DMS114 treated with DMSO at 0.1 percent for 48 hours (cell line): ENCODE measurements around the gene SRD5A1.

Experiments used
- DNase-seq: peaks from one replicate; lab custom pipeline; 2025; ENCODE audit not compliant: unreplicated experiment; lab: John Stamatoyannopoulos, UW

The SRD5A1 gene

GRCh38 chr5:6681682-6682081 is 48.4 kb downstream of the SRD5A1 start:
- no peak for DNase-seq

DNA sequence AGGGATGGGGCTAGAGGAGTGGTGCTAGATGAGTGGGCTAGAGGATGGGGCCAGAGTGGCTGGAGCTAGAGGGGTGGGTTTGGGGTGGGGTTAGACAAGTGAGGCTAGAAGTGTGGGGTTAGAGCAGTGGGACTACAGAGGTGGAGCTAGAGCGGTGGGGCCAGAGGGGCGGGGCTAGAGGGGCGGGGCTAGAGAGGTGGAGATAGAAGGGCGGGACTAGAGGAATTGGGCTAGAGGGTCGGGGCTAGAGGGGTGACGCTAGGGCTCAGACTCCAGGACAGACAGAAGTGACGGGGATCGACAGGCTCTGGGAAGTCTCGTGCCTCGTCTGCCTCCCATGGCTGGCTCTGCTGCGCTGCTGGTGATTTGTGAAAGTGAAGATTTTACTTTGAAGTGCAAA is 49.0 kb downstream of the SRD5A1 start:
- DNase-seq = no peak

DNA sequence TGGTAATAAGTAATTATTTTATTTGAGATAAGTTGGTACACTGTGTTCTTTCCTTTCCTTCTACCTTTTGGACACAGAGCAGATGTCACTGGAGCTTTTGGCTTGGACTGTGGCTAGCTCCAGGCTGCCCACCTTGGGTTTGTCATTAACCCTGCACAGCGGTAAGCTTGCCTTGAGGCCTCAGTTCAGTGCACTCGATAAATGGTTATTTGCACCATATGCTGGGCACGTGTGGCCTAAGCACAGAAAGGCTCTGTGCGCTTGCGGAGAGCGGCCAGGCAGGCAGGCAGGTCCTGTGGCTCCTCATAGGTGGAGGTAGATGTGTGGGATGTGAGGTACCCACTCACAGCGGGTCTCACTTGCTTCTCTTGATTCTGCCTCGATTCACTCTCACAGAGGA is 50.0 kb downstream of the SRD5A1 start:
- no peak for DNase-seq

DNA sequence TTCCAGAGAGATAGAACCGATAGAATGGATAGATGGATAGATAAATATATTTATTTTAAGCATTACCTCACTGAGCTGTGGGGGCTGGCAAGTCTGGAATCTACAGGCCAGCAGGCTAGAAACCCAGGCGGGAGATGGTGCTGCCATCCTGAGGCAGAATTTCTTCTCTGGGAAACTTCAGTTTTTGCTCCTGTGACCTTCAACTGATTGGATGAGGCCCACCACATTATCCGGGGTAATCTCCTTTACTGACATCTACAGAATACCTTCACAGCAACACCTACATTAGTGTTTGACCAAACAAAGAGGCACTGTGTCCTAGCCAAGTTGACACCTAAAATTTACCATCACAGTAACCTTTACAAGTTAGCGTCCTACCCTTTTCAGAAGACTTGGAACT is 50.8 kb downstream of the SRD5A1 start:
- no peak for DNase-seq

DNA sequence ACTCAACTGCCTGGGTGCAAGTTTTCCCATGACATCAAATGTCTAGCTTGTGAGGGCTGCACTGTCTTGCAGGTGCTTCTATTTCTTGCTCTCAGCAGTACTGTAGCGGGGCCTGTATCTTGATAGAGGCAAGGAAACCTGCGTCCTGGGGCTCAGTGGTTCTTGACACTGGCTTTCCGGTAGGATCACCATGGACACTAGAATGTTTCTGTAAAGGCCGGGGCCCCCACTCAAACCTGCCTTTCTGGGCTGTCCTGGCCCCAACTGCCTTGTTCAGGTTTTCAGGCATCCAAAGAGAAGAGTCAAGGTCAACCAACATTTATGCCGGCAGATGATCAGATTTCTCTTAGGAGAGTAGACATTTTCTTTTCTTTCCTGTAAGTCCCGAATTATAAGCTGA is 53.3 kb downstream of the SRD5A1 start:
- no peak for DNase-seq

DNA sequence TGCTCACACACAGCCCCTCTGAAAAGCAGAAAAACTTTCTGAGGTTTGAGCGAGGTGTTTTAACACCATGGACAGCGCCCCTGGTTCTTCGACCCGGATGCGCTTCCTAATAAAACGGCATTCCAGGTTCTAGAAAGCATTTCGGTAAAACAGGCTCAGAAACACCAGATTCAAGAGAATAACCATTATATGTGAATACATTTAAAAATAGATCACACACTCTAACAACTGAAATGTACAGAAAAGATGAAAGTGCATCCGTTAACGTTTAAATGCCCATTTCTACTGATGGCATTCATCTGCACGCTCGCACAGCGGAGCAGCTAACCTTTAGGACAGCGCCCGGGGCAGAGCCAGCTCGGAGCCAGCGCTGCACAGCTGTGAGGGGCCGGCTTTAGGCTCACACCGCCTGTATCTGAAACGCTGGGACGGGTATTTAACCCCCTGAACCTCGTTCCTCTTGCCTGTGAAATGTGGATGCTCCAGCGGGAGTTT is 53.7 kb downstream of the SRD5A1 start:
- DNase-seq = no peak

- DNase-seq = no peak
Measured at GRCh38 chr5:6687505-6687904, 54.3 kb downstream of the SRD5A1 start.

DNA sequence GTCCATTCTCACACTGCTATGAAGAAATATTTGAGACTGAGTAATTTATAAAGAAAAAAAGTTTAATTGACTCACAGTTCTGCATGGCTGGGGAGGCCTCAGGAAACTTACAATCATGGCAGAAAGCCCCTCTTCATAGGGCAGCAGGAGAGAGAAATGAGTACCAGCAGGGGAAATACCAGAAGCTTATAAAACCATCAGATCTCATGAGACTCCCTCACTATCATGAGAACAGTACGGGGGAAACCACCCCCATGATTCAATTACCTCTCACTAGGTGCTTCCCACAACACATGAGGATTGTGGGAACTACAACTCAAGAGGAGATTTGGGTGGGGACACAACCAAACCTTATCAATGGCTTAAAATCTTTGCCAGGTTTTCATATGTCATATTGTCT is 59.7 kb downstream of the SRD5A1 start:
- no peak for DNase-seq

DNA sequence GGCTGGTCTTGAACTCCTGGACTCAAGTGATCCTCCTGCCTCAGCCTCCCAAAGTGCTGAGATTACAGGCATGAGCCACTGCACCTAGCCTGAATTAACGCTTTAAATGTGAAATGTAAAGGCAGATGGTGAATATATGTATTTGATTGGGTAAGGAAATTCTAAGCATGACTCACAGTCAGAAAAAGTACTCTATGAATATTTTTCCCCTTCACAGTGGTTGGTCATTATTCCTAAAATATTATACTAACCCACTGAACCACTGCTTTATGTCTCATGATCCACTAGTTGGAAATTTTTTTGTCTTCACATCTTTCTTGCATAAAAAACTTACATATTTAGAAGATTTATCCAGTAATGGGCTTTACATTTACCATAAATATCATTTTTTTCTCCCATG is 65.5 kb downstream of the SRD5A1 start:
- DNase-seq = no peak

DNA sequence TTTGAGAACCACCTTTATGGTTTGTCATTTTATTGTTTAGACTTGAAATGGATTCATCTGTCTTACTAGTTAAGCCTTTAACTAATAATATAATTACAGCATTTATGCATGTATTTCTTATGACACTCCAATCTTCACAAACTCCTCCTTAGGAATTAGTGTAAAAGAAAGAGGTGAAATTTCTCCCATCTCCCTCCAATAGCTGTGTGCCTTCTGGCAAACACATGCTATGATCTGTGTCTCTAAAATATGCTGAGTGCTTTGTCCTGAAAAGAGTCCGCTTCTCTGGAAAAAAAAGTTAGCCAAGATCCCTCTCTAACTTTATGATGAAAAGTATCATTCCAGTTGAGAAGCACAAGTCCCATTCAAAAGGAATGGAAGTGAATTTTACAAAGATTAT is 66.1 kb downstream of the SRD5A1 start:
- no peak for DNase-seq

- DNase-seq = no peak
Measured at GRCh38 chr5:6700074-6700684, 66.9 kb downstream of the SRD5A1 start.

GRCh38 chr5:6700685-6701355 is 67.6 kb downstream of the SRD5A1 start:
- DNase-seq = no peak

DNA sequence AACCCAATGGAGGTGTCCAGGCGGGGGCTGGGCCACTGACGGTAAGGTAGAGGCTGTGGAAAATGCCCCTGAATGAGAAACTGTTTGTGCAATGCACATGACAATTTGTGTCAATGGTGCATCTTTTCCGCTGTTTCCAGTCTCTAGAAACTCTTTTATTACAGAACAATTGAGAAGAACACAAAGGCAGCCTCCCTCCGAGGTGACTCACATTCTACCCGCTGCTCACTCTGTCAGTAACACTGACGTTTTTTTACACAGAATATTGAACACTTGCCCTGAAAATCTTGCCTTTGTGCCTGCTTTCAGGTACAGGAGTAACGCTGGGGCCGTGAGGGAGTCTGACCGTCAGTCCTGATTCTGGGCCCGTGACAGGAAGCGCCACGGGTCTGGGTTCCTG is 68.3 kb downstream of the SRD5A1 start:
- DNase-seq = no peak

GRCh38 chr5:6702633-6703032 is 69.4 kb downstream of the SRD5A1 start:
- DNase-seq = no peak

DNA sequence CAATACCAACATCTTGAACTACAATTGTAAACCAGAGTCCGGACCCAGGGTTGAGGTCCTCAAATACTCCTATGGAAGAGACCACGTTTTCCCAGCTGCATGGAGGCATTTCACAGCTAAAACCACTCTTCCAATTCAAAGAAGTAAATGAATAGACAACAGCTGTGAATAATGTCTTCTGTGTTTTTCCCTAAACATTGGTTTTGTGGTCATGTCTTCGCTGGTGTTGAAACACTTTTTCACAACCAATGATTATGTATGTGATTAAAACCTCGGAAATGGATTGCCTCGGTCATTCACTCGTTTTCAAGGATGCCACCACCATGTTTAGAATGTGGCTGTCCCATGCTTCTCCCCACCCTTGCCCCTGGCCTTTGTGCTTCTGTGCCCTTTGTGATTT is 70.6 kb downstream of the SRD5A1 start:
- no peak for DNase-seq

DNA sequence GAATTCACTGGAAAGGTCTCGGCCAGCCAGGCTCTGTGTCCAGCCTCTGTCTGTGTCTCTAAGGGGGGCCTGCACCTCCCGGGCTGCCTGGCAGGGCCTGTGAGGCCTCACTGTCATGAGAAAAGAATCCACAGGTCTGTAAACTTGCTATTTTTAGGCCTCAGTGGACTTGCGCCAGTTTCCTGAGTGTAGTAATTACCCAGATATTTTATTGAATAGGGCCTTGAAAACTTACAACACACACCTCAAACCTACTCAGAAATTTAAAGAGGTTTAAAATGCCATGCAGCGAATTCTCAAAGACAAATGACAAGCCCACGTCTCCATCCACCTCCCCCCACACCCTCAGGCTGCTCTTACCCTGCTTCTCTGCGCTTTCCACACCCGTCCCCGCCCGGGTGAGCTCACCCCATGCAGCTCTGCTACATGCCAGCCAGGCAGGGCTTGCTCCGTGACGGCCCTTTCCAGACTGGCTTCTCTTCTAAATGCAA is 71.2 kb downstream of the SRD5A1 start:
- no peak for DNase-seq

DNA sequence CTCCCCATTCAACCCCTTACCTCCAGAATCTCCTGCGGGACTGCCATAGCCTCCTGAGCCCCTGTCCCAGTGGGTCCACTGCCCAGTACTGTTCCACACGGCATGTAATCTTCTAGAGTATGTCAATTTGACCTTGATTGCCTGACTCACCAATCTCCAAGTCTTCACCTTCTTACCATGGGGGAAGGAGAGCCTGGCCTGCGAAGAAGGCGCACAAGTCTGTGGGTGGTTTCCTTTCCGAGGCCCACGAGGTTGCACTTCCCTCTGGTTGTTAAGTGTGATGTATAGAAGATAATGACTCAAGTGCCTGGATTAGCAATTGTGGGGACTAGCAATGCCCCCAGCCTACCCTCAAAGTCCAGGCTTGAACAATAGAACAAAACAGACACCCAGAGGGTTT is 71.8 kb downstream of the SRD5A1 start:
- no peak for DNase-seq

- no peak for DNase-seq
Measured at GRCh38 chr5:6705959-6706358, 72.7 kb downstream of the SRD5A1 start.

DNA sequence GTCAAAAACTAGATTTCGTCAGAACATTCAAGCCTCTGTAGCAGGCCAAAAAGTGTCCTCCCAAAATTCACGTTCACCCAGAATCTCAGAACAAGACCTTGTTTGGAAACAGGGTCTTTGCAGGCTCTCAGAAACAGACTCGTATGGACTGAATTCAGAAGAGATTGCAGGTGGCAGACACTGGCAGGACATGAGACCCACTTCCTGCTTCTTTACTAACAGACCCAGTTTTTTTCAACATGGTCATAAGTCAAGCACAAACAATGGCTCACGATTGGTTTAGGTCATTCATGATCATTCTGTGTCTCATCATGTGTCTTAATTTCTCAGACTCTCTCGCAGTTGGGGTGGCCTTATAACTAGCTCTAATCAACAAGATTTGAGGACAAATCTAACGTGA is 74.6 kb downstream of the SRD5A1 start:
- DNase-seq = no peak

DNA sequence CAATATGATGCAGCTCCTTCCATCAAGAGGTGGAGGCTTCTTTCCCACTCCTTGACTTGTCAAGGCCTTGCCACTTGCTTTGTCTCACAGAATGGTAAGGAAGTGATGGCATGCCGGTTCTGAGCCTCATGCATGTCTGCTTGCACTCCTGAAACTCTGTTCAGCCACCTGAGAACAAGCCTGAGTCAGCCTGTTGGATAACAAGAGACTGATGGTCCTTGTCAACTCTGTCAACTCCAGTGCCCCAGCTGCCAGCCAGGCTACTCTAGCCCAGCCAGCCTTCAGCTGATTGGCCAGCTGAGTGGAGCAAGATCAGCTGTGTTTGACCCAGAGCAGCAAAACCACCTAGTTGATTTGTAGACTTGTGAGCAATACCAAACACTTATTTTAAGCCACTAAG is 75.6 kb downstream of the SRD5A1 start:
- no peak for DNase-seq

- DNase-seq = no peak
Measured at GRCh38 chr5:6710070-6710469, 76.8 kb downstream of the SRD5A1 start.

DNA sequence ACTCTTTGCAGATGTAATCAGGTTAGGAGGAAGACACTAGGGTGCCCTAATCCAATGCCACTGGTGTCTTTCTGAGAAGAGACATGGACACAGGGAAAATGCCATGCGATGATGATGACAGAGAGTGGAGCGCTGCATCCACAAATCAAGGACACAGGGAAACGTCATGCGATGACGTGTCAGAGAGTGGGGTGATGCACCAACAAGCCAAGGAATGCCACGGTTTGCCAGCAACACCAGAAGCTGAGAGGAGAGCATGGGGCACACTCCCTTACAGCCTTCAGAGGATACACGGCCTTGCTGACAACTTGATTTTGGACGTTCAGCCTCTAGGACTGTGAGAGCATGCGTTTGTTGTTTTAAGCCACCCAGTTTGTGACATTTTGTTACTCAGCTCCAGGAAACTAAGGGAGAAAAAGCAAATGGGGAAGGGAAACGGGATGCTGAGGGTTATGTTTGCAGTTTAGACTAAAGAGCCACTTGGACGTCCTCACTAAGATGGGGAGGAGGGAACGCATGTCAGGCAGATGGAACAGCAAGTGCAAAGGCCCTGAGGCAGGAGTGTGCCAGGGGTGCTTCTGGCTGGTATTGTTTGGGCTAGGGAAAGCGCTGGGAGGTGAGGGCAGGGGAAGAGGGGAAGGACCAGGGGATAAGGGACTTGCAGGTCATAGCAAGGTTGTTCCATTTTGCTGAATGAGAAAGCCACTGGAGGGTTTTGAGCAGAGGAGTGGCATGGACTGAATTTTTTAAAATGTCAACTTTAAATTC is 77.5 kb downstream of the SRD5A1 start:
- DNase-seq = no peak
